Measurements from ENCODE around the gene ANKRD63. TPM values are rescaled to one million over a fixed set of nuclear protein-coding genes. Genes with fewer than 3 reads are reported as not detected.

The ANKRD63 gene
- total and polyA plus RNA-seq, 9 of the 15 experiments (the other 6 are each of a cell fraction or from before 2014, with no cell fraction given): 1.3 to 2.0 (median 1.8) TPM; not detected in 6

DNA sequence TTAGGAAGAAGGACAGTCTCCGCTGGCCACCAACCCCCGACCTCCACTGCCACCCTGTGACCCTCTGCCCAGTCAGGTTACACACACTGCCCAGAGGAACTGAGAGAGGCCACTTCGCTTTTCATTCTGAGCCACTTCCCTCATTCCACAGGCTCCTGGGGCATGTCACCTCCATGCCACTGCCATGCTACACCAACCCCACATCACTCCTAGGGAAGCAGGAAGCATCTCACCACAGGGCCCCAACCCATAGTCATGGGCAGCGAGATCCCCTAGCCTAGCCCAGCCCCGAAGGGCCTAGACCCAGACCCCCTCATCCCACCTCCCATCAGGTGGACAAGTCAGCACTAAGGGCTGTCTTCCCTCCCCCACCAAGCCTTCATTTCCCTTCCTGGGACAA, 23.5 kb upstream of the ANKRD63 start:
- CTCF ChIA-PET (ENCODE audit: low intra/inter-chr PET ratio): no interaction called here
- POLR2A ChIA-PET: interaction anchor here (1.1 kb wide), 1 partner anchor 26 kb away, joined by 3 read pairs; no protein-coding TSS in a partner anchor
- intact Hi-C loops (cut with micrococcal nuclease): no loop called here
- no peak overlapping the region for H3K4me2 ChIP-seq (ENCODE audit: insufficient read depth, low read length)
- DNase-seq (ENCODE audit: extremely low read depth in 1 of 4, low spot score in 3 of 4) (no peak), ATAC-seq (no peak), FAIRE-seq (no peak)
- TF ChIP-seq TEAD1 (CRISPR knock-in tag; IDR thresholded peaks at IDR 0.05) (no peak), C11orf30 (IDR thresholded peaks at IDR 0.05; ENCODE audit: low read depth) (no peak), ZBTB17 (CRISPR knock-in tag; IDR thresholded peaks at IDR 0.05) (no peak), PURB (CRISPR knock-in tag; IDR thresholded peaks at IDR 0.05; ENCODE audit: low read depth) (no peak), ZNF311 (CRISPR knock-in tag; IDR thresholded peaks at IDR 0.05) (no peak)
- no peaks in the 10 kb centered on the region for H3K79me2 ChIP-seq (ENCODE audit: control insufficient read depth, insufficient read depth, low read length)
- in situ Hi-C loops (cut with MboI): no loop called here
- no TSS peak for BruUV-seq (replicated peaks)
- no peaks in the 10 kb centered on the region for H3K9me3 ChIP-seq (replicated peaks; ENCODE audit: control insufficient read depth, insufficient read depth, low read depth, low read length)
- no peaks in the 10 kb centered on the region for H3K36me3 ChIP-seq (ENCODE audit: control insufficient read depth, insufficient read depth, low read length)
- no peaks in the 10 kb centered on the region for H4K20me1 ChIP-seq (replicated peaks; ENCODE audit: control insufficient read depth, insufficient read depth, low read length)
- peaks cover 33 to 48% of the 10 kb centered on the region in 2 experiments for H3K4me1 ChIP-seq (replicated peaks in 1 of 2; ENCODE audit: control insufficient read depth in 2 of 2, insufficient read depth in 2 of 2, low read length in 2 of 2)
- no peaks in the 10 kb centered on the region for H3K9me1 ChIP-seq (ENCODE audit: control insufficient read depth, insufficient read depth, low read length)
- no peak overlapping the region for H3K9ac ChIP-seq (ENCODE audit: insufficient read depth in 1 of 2, low read depth in 2 of 2, low read length in 2 of 2)
- WGBS (ENCODE audit: insufficient coverage, low coverage, missing lambda C conversion rate): 58% methylated on average over 5 of the region's 5 CpGs
- 0 out of 2 replicates have a peak overlapping the region, but pooled peaks have one; percentile 10 for H2AFZ ChIP-seq (ENCODE audit: low read depth, low read length)
- H3K27ac ChIP-seq (ENCODE audit: extremely low read depth, low read depth, low read length): no peak overlapping the region
- H3K4me3 ChIP-seq: no peak overlapping the region
- peaks cover 0 to 6% of the 10 kb centered on the region in 2 experiments; a peak in 2 of 5 replicates for H3K27me3 ChIP-seq (ENCODE audit: control insufficient read depth in 2 of 2, insufficient read depth in 2 of 2, low read length in 2 of 2)

DNA sequence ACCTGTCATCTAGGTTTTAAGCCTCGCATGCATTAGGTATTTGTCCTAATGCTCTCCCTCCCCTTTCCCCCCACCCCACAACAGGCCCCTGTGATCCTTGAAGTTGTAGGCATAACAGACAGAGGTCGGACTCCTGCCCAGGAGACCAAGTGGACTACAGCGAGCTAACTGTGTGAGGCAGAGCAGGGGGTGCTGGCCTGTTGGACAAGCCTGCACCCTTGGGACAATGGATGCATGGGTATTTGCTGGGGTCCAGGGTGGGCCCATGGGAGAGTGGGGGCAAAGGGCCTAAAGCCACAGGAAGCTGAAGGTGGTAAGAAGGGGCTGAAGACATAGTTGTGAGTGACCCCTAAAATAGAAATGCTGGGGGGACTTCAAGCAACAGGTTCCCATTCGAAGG, 22.4 kb upstream of the ANKRD63 start:
- H3K79me2 ChIP-seq (ENCODE audit: control insufficient read depth, insufficient read depth, low read length): no peaks in the 10 kb centered on the region
- no peak overlapping the region for H3K27ac ChIP-seq (ENCODE audit: extremely low read depth, low read depth, low read length)
- no peak overlapping the region; a peak in 1 of 4 replicates for H3K9ac ChIP-seq (ENCODE audit: insufficient read depth in 1 of 2, low read depth in 2 of 2, low read length in 2 of 2)
- no peaks in the 10 kb centered on the region for H3K9me3 ChIP-seq (replicated peaks; ENCODE audit: control insufficient read depth, insufficient read depth, low read depth, low read length)
- CTCF ChIA-PET (ENCODE audit: low intra/inter-chr PET ratio): no interaction called here
- ATAC-seq (no peak), DNase-seq (ENCODE audit: extremely low read depth in 1 of 4, low spot score in 3 of 4) (no peak), FAIRE-seq (no peak)
- H3K4me3 ChIP-seq: no peak overlapping the region
- H3K4me1 ChIP-seq (replicated peaks in 1 of 2; ENCODE audit: control insufficient read depth in 2 of 2, insufficient read depth in 2 of 2, low read length in 2 of 2): peaks cover 42 to 55% of the 10 kb centered on the region in 2 experiments
- no peak overlapping the region for H3K4me2 ChIP-seq (ENCODE audit: insufficient read depth, low read length)
- in situ Hi-C loops (cut with MboI) (no loop called here), intact Hi-C loops (cut with micrococcal nuclease) (no loop called here)
- no TSS peak for BruUV-seq (replicated peaks)
- WGBS (ENCODE audit: insufficient coverage, low coverage, missing lambda C conversion rate): 30% methylated on average over 4 of the region's 4 CpGs
- H3K27me3 ChIP-seq (ENCODE audit: control insufficient read depth in 2 of 2, insufficient read depth in 2 of 2, low read length in 2 of 2): no peaks in the 10 kb centered on the region
- no peaks in the 10 kb centered on the region for H3K9me1 ChIP-seq (ENCODE audit: control insufficient read depth, insufficient read depth, low read length)
- H2AFZ ChIP-seq (ENCODE audit: low read depth, low read length): no peak overlapping the region
- no peaks in the 10 kb centered on the region for H4K20me1 ChIP-seq (replicated peaks; ENCODE audit: control insufficient read depth, insufficient read depth, low read length)
- H3K36me3 ChIP-seq (ENCODE audit: control insufficient read depth, insufficient read depth, low read length): no peaks in the 10 kb centered on the region
- POLR2A ChIA-PET: no interaction called here
- TF ChIP-seq ESRRB (CRISPR knock-in tag; IDR thresholded peaks at IDR 0.05; ENCODE audit: borderline replicate concordance) (no peak), ZNF408 (CRISPR knock-in tag; IDR thresholded peaks at IDR 0.05; ENCODE audit: low read depth) (no peak), ZBED1 (IDR thresholded peaks at IDR 0.05) (no peak)
- TF ChIP-seq, protein P1, sequence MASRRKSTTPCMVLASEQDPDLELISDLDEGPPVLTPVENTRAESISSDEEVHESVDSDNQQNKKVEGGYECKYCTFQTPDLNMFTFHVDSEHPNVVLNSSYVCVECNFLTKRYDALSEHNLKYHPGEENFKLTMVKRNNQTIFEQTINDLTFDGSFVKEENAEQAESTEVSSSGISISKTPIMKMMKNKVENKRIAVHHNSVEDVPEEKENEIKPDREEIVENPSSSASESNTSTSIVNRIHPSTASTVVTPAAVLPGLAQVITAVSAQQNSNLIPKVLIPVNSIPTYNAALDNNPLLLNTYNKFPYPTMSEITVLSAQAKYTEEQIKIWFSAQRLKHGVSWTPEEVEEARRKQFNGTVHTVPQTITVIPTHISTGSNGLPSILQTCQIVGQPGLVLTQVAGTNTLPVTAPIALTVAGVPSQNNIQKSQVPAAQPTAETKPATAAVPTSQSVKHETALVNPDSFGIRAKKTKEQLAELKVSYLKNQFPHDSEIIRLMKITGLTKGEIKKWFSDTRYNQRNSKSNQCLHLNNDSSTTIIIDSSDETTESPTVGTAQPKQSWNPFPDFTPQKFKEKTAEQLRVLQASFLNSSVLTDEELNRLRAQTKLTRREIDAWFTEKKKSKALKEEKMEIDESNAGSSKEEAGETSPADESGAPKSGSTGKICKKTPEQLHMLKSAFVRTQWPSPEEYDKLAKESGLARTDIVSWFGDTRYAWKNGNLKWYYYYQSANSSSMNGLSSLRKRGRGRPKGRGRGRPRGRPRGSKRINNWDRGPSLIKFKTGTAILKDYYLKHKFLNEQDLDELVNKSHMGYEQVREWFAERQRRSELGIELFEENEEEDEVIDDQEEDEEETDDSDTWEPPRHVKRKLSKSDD (conservative IDR thresholded peaks at IDR 0.05; ENCODE audit: low read length): no peak
- TF ChIP-seq, protein P2, sequence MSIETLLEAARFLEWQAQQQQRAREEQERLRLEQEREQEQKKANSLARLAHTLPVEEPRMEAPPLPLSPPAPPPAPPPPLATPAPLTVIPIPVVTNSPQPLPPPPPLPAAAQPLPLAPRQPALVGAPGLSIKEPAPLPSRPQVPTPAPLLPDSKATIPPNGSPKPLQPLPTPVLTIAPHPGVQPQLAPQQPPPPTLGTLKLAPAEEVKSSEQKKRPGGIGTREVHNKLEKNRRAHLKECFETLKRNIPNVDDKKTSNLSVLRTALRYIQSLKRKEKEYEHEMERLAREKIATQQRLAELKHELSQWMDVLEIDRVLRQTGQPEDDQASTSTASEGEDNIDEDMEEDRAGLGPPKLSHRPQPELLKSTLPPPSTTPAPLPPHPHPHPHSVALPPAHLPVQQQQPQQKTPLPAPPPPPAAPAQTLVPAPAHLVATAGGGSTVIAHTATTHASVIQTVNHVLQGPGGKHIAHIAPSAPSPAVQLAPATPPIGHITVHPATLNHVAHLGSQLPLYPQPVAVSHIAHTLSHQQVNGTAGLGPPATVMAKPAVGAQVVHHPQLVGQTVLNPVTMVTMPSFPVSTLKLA (conservative IDR thresholded peaks at IDR 0.05): no peak
- TF ChIP-seq, protein P3, sequence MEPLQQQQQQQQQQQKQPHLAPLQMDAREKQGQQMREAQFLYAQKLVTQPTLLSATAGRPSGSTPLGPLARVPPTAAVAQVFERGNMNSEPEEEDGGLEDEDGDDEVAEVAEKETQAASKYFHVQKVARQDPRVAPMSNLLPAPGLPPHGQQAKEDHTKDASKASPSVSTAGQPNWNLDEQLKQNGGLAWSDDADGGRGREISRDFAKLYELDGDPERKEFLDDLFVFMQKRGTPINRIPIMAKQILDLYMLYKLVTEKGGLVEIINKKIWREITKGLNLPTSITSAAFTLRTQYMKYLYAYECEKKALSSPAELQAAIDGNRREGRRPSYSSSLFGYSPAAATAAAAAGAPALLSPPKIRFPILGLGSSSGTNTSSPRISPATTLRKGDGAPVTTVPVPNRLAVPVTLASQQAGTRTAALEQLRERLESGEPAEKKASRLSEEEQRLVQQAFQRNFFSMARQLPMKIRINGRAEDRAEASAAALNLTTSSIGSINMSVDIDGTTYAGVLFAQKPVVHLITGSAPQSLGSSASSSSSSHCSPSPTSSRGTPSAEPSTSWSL (CRISPR knock-in tag; IDR thresholded peaks at IDR 0.05; ENCODE audit: borderline replicate concordance): no peak

Measured in K562 (cell line).